ENCODE measurements around the gene ANKRD33B. TPM values are rescaled to one million over a fixed set of nuclear protein-coding genes. Genes with fewer than 3 reads are reported as not detected.

The ANKRD33B gene
- total RNA-seq, 4 donors from 2014 or later: 5.6 to 10.7 (median 8.2) TPM

DNA sequence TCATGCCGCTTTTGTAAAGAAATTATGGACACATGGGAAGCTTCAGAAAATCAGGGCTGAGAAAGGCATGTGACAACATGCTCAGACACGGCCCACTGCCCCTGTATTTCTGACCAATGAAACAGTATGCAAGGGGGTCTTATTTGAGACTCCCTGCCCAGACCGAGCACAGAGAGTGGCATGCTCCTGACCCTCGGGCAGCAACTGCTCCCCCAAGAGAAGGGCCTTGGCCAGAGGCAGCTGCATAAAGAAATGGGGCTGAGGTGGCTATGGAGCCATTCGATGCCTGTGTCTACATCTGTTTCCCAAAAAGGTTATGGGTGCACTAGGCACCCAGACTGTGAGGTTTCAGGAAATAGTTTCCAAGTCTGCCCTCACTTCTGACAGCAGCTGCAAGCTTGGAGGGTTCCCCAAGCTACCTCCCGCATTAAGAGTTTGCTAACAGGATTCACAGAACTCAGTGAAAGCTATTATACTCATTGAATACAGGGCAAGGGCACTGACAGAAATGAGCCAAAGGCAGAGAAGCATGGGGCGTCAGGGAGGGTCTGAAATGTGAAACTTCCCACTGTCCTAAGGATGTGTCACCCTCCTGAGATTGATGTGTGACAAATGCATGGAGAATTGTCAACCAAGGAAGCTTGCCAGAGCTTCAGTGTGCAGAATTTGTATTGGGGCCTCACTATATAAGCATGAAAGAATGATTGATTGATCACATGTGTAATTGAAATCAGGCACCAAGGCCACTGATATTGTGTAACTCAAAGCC lies 102.8 kb downstream of the ANKRD33B start:
- TF ChIP-seq, protein P1, sequence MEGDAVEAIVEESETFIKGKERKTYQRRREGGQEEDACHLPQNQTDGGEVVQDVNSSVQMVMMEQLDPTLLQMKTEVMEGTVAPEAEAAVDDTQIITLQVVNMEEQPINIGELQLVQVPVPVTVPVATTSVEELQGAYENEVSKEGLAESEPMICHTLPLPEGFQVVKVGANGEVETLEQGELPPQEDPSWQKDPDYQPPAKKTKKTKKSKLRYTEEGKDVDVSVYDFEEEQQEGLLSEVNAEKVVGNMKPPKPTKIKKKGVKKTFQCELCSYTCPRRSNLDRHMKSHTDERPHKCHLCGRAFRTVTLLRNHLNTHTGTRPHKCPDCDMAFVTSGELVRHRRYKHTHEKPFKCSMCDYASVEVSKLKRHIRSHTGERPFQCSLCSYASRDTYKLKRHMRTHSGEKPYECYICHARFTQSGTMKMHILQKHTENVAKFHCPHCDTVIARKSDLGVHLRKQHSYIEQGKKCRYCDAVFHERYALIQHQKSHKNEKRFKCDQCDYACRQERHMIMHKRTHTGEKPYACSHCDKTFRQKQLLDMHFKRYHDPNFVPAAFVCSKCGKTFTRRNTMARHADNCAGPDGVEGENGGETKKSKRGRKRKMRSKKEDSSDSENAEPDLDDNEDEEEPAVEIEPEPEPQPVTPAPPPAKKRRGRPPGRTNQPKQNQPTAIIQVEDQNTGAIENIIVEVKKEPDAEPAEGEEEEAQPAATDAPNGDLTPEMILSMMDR (IDR thresholded peaks at IDR 0.05; ENCODE audit: low read depth): no peak

DNA sequence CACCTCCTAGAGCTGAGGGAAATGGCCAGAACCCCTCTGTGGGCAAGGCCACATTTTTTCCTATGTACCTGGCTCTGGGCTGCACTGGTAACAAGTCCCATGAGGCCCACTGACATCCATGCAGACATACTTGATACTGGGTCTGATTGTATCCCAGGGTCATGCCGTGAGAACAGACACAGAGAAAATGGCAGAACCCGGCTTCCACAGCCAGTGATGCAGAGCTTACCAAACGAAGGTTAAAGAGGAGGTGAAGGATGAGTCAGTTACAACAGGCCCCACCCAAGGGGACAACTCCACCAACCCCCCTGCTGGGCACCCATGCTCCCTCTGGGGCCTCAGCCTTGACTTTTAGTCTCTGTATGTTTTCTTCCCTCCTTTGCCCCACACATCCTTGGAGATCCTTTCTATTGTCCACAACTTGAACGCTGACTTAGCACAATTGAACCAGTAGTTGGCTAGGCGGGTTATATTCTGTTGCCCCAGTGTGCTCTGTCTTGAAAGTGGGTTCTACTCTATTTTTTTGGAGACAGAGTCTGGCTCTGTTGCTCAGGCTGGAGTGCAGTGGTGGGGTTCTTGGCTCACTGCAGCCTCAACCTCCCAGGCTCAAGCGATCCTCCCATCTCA lies 103.7 kb downstream of the ANKRD33B start:
- TF ChIP-seq, protein P1 (IDR thresholded peaks at IDR 0.05; ENCODE audit: low read depth): no peak

DNA sequence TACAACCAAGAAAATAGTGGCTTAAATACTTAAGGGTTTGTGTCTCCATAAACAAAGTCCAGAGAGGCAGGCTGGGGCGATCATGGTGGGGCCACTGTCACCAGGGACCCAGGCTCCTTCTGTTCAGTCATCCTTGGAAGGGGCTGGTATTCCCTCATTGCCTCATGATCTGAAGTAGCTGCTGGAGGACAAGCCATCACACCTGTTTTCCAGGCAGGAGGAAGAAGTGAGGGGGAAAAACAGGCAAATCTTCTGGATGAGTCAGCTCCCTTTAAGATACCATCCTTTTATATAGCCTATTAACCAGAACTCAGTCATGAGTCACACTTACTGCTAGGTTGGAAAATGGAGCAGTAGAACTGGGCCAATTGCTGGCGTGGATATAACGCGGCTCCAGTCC lies 104.8 kb downstream of the ANKRD33B start:
- TF ChIP-seq, protein P1 (IDR thresholded peaks at IDR 0.05; ENCODE audit: low read depth): no peak

DNA sequence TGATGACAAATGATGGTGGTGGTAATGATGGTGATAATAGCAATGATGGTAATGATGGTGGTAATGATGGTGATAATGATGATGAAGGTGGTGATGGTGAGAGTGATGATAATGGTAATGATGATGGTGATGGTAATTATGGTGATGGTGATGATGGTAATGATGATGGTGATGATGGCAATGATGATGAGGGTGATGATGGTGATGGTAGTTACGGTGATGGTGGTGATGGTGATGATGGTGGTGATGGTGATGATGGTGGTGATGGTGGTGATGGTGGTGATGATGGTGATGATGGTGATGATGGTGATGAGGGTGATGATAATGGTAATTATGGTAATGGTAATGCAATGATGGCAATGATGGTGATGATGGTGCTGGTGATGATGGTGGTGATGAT lies 106.1 kb downstream of the ANKRD33B start:
- TF ChIP-seq, protein P1 (IDR thresholded peaks at IDR 0.05; ENCODE audit: low read depth): no peak

DNA sequence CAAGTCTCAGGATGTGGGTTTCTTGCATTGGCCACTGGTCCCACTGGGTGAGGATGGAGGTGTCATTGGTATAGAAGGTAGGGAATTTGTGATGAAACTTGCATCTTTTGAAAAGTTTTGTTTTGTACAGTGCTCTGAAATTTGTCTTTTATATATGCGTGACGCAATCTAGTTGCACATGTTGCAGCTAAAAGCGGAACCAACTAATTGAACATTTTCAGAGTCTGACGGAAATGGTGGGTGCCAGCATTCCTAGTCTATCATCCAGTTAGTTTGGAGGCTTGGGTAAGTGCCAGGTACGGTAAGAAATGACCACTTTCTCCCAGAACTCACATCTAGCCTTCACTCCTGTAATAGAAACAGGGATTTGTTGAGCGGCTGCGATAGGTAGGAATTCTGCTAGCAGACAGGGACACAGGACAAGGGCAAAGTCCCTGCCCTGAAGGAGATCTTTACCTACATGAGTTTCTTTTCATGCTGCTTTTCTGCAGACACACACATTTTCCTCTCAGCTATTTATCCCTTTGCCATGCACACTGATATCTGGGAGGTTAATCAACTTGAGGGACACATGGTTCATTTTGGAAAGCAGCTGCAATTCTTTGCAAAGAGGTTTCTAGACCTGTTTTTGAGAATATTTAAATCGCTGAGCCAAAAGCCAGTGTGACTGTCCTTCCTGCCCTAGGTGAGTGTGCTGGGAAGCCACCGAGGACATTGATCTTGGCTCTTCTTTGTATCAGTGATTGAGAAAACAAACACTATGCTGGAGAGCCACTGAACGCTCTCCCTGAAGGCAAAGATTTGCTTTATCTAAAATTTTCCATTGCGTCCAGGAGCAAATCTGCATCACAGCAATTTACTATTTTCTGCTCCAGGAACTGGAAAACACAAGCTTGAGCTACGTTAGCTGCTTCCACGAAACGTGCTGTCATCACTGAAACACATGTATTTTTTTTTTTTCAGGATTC lies 107.5 kb downstream of the ANKRD33B start:
- TF ChIP-seq, protein P1 (IDR thresholded peaks at IDR 0.05; ENCODE audit: low read depth): no peak

DNA sequence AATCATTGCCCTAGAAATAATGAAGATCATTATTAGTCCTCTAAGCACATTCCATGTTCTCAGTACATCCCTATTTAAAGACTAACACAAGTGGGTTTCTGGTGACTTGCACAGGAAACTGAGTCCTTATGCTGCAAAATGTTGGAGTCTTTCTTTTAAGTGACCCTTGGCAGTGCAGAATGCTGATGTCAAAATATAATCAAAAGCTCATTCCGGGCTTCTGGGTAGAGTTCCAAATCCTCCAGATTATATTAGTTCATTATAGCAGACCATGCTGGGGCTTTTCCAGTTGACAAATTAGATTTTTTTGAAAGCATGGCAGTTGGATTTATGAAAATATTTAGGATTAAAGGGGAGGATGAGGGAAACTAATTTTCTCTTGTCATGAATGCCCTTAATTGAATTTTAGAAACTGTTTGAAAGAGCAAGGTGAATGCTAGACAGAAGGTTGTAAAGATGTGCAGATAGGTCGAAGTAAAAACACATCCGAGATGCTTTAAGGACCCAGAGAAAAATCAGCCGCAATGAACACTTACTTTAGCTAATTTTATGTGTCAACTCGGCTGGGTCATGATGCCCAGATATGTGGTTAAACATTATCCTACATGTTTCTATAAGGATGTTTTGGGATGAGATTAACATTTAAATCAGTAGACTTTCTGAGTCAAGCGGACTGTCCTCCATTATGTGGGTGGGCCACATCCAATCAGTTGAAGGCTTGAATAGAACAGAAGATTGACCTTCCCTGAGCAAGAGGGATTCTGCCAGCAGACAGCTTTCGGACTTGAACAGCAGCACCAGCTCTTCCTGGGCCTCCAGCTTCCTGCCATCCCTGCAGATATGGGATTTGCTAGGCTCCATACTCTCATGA lies 108.5 kb downstream of the ANKRD33B start:
- TF ChIP-seq, protein P1 (IDR thresholded peaks at IDR 0.05; ENCODE audit: low read depth): no peak

Measured in subcutaneous adipose tissue (tissue), 4 donors.